Cardiac muscle cell (in vitro differentiated cells and primary cell): ENCODE data around the gene FOXK1. TPM values are rescaled to one million over a fixed set of nuclear protein-coding genes. Genes with fewer than 3 reads are reported as not detected.
A peak's percentile ranks its signal among the peaks of the same experiment; 100 is the strongest.

Experiments used
- DNase-seq, 2 donors: peaks; one replicate each; pipeline versions ENCODE4 v3.0.0 to v3.0.0-alpha.2; 2010 to 2017; ENCODE audit warnings: low read depth in 1 of 2, low spot score in 1 of 2
- H3K27ac ChIP-seq: fragments of 200-600 bp; sonication (generic); 2 replicates; pipeline ENCODE4 v1.5.1; 2016
- H3K27me3 ChIP-seq: fragments of 200-600 bp; sonication (generic); 2 replicates; pipeline ENCODE4 v1.6.0; 2016; ENCODE audit warnings: control low read depth
- H3K36me3 ChIP-seq: fragments of 200-600 bp; sonication (generic); 2 replicates; pipeline ENCODE4 v1.5.1; 2016; ENCODE audit warnings: control low read depth
- H3K4me1 ChIP-seq: fragments of 200-600 bp; sonication (generic); 2 replicates; pipeline ENCODE4 v1.8.1; 2017; ENCODE audit warnings: low read depth, mild to moderate bottlenecking, mixed run types
- H3K4me3 ChIP-seq: fragments of 200-600 bp; sonication (generic); 2 replicates; pipeline ENCODE4 v1.5.1; 2016; ENCODE audit warnings: mild to moderate bottlenecking
- H3K9me3 ChIP-seq: fragments of 200-600 bp; sonication (generic); 2 replicates; pipeline ENCODE4 v1.5.1; 2017; ENCODE audit warnings: low read depth, mild to moderate bottlenecking, control low read depth
- polyA plus RNA-seq: library from polyadenylated mRNA; unstranded; fragments of >200 nt; fragmentation: Nextera tagmentation; extraction: Ambion mirVana; gene quantifications from 2 replicates; pipeline ENCODE4 v1.2.1, GENCODE V29; 2016
- total RNA-seq: library from RNA; depleted of rRNA; stranded (reverse); fragments of >200 nt; gene quantifications from 2 replicates; pipeline ENCODE4 v1.2.3, GENCODE V29; 2016
- TF ChIP-seq, protein P1 (sequence below): IDR thresholded peaks from 2 replicates; pipeline ENCODE4 v1.5.1; 2012; ENCODE audit warnings: low read depth, mild to moderate bottlenecking, low read length

FOXK1 gene
- total and polyA plus RNA-seq, 2 experiments from 2014 or later, result 8.7 to 55.0 TPM

DNA sequence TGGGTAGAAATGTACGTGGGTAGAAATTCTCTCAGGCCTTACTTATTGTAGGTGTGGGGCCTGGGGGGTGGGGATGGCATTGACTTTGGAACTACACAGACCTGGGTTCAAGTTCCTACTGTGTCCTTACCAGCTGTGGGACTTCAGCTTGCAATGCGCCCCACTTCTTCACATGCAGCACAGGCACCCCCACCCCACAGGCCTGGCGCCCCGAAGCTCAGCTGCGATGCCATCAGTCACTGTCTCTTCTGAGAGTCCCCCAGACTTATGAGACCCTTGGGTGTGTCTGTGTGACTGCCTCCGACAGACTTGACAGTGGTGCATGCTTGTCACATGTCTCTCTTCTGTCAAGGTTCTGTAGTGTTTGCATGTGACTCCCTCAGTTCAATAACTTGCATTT, 90.2 kb downstream of the FOXK1 start:
- Histone ChIP-seq H3K27me3 (no peaks in the 10 kb centered on the region), H3K4me1 (no peaks in the 10 kb centered on the region), H3K36me3 (no peaks in the 10 kb centered on the region), H3K9me3 (no peaks in the 10 kb centered on the region), H3K27ac (no peak overlapping the region), H3K4me3 (no peak overlapping the region)
- DNase-seq, result no peak
- TF ChIP-seq, protein P1, sequence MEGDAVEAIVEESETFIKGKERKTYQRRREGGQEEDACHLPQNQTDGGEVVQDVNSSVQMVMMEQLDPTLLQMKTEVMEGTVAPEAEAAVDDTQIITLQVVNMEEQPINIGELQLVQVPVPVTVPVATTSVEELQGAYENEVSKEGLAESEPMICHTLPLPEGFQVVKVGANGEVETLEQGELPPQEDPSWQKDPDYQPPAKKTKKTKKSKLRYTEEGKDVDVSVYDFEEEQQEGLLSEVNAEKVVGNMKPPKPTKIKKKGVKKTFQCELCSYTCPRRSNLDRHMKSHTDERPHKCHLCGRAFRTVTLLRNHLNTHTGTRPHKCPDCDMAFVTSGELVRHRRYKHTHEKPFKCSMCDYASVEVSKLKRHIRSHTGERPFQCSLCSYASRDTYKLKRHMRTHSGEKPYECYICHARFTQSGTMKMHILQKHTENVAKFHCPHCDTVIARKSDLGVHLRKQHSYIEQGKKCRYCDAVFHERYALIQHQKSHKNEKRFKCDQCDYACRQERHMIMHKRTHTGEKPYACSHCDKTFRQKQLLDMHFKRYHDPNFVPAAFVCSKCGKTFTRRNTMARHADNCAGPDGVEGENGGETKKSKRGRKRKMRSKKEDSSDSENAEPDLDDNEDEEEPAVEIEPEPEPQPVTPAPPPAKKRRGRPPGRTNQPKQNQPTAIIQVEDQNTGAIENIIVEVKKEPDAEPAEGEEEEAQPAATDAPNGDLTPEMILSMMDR, result no peak

DNA sequence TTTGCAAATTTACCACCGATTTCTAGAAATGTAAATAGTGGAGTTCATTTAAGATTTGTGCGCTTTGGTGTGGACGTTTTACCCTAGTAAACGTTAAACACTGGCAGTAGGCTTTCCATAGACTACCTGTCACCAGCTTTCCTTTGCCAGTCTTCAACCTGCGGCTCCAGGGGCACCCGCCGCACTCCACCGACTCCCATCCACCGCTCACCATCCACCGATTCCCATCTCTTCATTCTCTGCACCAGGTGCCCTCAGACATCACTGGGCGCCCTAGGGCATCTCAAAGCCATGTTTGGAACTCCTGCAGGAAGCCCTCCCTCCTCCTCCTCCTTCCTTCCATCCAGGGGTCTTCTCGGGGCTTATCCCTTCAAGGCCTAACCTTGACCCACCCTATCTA, 91.9 kb downstream of the FOXK1 start:
- DNase-seq, result no peak
- H3K27me3 ChIP-seq, result no peaks in the 10 kb centered on the region
- H3K9me3 ChIP-seq, result no peaks in the 10 kb centered on the region
- H3K4me3 ChIP-seq, result no peak overlapping the region
- no peaks in the 10 kb centered on the region for H3K36me3 ChIP-seq
- no peak overlapping the region for H3K27ac ChIP-seq
- H3K4me1 ChIP-seq, result no peaks in the 10 kb centered on the region
- TF ChIP-seq, protein P1, result no peak

DNA sequence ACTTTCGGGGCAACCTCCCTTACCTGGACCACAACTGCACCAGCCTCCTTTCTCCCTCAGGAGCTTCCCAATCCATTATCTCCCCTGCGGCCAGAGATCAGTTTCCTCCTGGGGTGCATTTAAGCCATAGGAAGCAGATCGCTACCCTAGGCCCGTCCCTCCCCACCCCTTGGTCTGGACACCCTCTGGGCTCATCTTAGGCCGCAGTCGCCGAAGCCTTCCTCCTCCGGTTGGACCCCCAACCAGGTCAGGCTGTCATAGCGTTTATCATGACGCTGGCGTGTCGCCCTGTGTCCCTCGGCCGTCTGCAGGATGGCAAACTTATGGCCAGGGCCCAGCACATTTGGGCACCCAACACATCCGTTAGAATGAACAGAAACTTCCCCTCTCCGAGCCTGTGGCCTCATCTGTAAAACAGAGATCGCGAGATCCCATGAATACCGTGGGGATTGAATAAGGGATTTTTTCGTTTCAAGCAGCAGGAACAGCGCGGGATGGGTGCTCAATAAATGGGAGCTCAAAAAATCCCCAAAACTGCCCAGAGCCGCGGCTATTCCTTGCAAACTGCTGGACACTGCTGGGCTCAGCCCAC, 92.7 kb downstream of the FOXK1 start:
- H3K27me3 ChIP-seq, result no peaks in the 10 kb centered on the region
- TF ChIP-seq, protein P1, result no peak
- H3K9me3 ChIP-seq, result no peaks in the 10 kb centered on the region
- DNase-seq, result peak in 1 of 2 donors; percentile 76
- peak overlapping the region; percentile 91 for H3K27ac ChIP-seq
- no peaks in the 10 kb centered on the region for H3K4me1 ChIP-seq
- no peaks in the 10 kb centered on the region for H3K36me3 ChIP-seq
- peak overlapping the region; percentile 86 for H3K4me3 ChIP-seq

DNA sequence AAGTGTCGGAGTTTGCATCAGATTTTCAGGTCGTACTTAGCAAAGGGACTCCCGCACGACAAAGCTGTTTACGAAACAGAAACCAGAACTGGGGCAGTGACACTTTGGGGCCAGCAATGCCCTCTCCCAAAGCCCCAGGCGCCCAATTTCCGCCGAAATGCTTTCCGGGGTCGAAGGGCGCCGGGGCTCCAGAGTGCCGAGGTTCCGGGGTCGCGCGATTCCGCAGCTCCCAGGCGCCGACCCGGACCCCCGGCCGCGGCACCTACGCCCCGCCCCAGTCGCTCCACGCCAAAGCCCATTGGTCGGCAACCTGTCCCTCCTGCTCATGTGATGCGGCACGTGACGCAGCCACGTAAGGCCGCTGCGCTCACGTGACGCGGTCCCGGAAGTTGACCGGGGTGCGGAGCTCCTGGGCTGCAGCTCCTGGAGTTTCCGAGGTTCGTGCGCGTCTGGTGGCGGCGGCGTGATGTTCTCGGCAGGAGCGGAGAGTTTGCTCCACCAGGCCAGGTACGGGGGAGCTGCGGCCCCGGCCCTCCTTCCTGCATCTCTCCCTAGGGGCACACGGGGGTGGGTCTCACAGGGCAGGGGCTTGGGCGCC, 93.3 kb downstream of the FOXK1 start, which contains the start of gene AP5Z1:
TSS of gene AP5Z1 (plus strand) at position 374 of the 598 bp plus-strand sequence. CDS start at position 467, 93 bp downstream.
- Histone ChIP-seq H3K36me3 (no peaks in the 10 kb centered on the region), H3K4me1 (no peaks in the 10 kb centered on the region), H3K27me3 (no peaks in the 10 kb centered on the region), H3K4me3 (peak within 1 kb of the TSS; percentile 86), H3K27ac (peak within 1 kb of the TSS; percentile 91), H3K9me3 (no peaks in the 10 kb centered on the region)
- DNase-seq, result peak; percentile 97 to 98
- TF ChIP-seq, protein P1, result no peak

DNA sequence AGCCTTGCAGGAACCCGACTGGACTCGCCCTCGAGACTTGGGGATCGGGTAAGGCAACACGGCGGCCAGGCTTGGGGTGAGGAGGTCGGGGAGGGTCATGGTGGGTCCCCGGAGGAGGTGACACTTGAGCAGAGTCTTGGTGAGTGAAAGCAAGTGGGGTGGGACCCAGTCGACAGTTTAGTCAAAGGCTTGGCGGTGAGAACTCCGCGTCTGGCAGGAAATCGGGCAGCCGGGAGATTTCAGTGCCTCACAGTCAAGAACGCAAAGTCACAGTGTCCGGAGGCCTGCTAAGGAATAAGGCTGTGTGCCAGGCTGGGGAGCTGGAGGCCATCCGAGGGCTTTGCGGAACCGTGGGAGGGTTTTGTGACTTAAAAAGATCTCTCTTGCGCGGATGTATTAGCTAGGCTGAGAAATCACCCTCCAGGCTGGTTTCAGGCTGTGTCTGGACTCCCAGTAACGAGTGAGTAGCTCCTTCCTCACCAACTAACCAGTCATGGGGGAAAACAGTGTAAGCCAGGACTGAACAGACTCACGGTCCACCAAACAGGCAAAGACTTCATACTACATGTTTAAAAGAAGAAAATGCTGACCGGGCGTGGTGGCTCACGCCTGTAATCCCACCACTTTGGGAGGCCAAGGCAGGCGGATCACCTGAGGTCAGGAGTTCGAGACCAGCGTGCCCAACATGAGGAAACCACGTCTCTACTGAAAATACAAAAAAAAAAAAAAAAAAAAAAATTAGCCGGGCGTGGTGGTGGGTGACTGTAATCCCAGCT, 93.9 kb downstream of the FOXK1 start:
- peak overlapping the region; percentile 86 for H3K4me3 ChIP-seq
- H3K27ac ChIP-seq, result peak overlapping the region; percentile 91
- TF ChIP-seq, protein P1, result no peak
- H3K27me3 ChIP-seq, result no peaks in the 10 kb centered on the region
- no peaks in the 10 kb centered on the region for H3K4me1 ChIP-seq
- peak; percentile 25 to 70 for DNase-seq
- peaks cover 3% of the 10 kb centered on the region for H3K36me3 ChIP-seq
- no peaks in the 10 kb centered on the region for H3K9me3 ChIP-seq
